GM12878 (cell line): ENCODE data around the gene STPG3.
"Not testable (repeated sequence)": the region's sequence is repeated elsewhere in the genome, so short reads cannot be mapped to it uniquely, and the experiment has no call there.

Source experiments
- CTCF ChIP-seq, 3 experiments: IDR thresholded peaks in 2 of 3; conservative IDR thresholded peaks in 1 of 3; 2 replicates each; pipeline ENCODE4 v1.5.1; 2011; ENCODE audit warnings: low read depth in 3 of 3, low read length in 3 of 3, mild to moderate bottlenecking in 3 of 3, control low read depth in 2 of 3, moderate library complexity in 2 of 3, inconsistent platforms in 1 of 3, mixed read lengths in 1 of 3; ENCODE audit not compliant: control insufficient read depth in 2 of 3, insufficient read depth in 1 of 3; ENCODE audit errors: extremely low read depth in 1 of 3
- JUND ChIP-seq: IDR thresholded peaks from 2 replicates; pipeline ENCODE4 v1.6.1; 2012; ENCODE audit warnings: low read depth, mild to moderate bottlenecking, low read length, improper control_type of control experiment, moderate library complexity
- MYC ChIP-seq: IDR thresholded peaks from 2 replicates; pipeline ENCODE4 v1.6.1; 2011; ENCODE audit warnings: mild to moderate bottlenecking, low read length, moderate library complexity, inconsistent platforms; ENCODE audit not compliant: insufficient read depth, insufficient replicate concordance, insufficient read length, severe bottlenecking
- PKNOX1 ChIP-seq: fragments of 450-650 bp; IDR thresholded peaks from 2 replicates; pipeline ENCODE4 v1.6.1; 2016; ENCODE audit warnings: mild to moderate bottlenecking
- POLR2A ChIP-seq: IDR thresholded peaks from 2 replicates; pipeline ENCODE4 v1.6.1; 2011; ENCODE audit warnings: low read depth, mild to moderate bottlenecking, low read length
- POLR2AphosphoS5 ChIP-seq: IDR thresholded peaks from 2 replicates; pipeline ENCODE4 v1.6.1; 2011; ENCODE audit warnings: mild to moderate bottlenecking, low read length, inconsistent platforms
- RCOR1 ChIP-seq: conservative IDR thresholded peaks from 2 replicates; pipeline ENCODE4 v1.6.1; 2012; ENCODE audit warnings: low read depth, low read length, improper control_type of control experiment
- TF ChIP-seq, protein P1 (sequence below): fragments of 450-650 bp; IDR thresholded peaks from 2 replicates; pipeline ENCODE4 v1.6.1; 2017; ENCODE audit warnings: mild to moderate bottlenecking
- TF ChIP-seq, protein P2 (sequence below): fragments of 450-650 bp; IDR thresholded peaks from 2 replicates; pipeline ENCODE4 v1.6.1; 2018; ENCODE audit warnings: borderline replicate concordance, mild to moderate bottlenecking; ENCODE audit not compliant: partially characterized antibody
- TF ChIP-seq, protein P3 (sequence below): IDR thresholded peaks from 2 replicates; pipeline ENCODE4 v1.6.1; 2012; ENCODE audit warnings: mild to moderate bottlenecking, low read depth, low read length

- not testable (repeated sequence) for TF ChIP-seq POLR2AphosphoS5, JUND, POLR2A, RCOR1, PKNOX1, MYC
- TF ChIP-seq, protein P1, sequence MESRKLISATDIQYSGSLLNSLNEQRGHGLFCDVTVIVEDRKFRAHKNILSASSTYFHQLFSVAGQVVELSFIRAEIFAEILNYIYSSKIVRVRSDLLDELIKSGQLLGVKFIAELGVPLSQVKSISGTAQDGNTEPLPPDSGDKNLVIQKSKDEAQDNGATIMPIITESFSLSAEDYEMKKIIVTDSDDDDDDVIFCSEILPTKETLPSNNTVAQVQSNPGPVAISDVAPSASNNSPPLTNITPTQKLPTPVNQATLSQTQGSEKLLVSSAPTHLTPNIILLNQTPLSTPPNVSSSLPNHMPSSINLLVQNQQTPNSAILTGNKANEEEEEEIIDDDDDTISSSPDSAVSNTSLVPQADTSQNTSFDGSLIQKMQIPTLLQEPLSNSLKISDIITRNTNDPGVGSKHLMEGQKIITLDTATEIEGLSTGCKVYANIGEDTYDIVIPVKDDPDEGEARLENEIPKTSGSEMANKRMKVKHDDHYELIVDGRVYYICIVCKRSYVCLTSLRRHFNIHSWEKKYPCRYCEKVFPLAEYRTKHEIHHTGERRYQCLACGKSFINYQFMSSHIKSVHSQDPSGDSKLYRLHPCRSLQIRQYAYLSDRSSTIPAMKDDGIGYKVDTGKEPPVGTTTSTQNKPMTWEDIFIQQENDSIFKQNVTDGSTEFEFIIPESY = peak; percentile 93
- TF ChIP-seq, protein P2, sequence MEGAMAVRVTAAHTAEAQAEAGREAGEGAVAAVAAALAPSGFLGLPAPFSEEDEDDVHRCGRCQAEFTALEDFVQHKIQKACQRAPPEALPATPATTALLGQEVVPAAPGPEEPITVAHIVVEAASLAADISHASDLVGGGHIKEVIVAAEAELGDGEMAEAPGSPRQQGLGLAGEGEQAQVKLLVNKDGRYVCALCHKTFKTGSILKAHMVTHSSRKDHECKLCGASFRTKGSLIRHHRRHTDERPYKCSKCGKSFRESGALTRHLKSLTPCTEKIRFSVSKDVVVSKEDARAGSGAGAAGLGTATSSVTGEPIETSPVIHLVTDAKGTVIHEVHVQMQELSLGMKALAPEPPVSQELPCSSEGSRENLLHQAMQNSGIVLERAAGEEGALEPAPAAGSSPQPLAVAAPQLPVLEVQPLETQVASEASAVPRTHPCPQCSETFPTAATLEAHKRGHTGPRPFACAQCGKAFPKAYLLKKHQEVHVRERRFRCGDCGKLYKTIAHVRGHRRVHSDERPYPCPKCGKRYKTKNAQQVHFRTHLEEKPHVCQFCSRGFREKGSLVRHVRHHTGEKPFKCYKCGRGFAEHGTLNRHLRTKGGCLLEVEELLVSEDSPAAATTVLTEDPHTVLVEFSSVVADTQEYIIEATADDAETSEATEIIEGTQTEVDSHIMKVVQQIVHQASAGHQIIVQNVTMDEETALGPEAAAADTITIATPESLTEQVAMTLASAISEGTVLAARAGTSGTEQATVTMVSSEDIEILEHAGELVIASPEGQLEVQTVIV = not testable (repeated sequence)
- TF ChIP-seq CTCF (IDR thresholded peaks at IDR 0.05 in 2 of 3, conservative IDR thresholded peaks at IDR 0.05 in 1 of 3; ENCODE audit: control insufficient read depth in 2 of 3, extremely low read depth in 1 of 3, insufficient read depth in 1 of 3, low read depth in 3 of 3, low read length in 3 of 3) = peak in 2 of 3 experiments; percentile 16 to 46; a peak in 3 of 6 replicates
- TF ChIP-seq, protein P3, sequence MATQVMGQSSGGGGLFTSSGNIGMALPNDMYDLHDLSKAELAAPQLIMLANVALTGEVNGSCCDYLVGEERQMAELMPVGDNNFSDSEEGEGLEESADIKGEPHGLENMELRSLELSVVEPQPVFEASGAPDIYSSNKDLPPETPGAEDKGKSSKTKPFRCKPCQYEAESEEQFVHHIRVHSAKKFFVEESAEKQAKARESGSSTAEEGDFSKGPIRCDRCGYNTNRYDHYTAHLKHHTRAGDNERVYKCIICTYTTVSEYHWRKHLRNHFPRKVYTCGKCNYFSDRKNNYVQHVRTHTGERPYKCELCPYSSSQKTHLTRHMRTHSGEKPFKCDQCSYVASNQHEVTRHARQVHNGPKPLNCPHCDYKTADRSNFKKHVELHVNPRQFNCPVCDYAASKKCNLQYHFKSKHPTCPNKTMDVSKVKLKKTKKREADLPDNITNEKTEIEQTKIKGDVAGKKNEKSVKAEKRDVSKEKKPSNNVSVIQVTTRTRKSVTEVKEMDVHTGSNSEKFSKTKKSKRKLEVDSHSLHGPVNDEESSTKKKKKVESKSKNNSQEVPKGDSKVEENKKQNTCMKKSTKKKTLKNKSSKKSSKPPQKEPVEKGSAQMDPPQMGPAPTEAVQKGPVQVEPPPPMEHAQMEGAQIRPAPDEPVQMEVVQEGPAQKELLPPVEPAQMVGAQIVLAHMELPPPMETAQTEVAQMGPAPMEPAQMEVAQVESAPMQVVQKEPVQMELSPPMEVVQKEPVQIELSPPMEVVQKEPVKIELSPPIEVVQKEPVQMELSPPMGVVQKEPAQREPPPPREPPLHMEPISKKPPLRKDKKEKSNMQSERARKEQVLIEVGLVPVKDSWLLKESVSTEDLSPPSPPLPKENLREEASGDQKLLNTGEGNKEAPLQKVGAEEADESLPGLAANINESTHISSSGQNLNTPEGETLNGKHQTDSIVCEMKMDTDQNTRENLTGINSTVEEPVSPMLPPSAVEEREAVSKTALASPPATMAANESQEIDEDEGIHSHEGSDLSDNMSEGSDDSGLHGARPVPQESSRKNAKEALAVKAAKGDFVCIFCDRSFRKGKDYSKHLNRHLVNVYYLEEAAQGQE = not testable (repeated sequence)
Measured at GRCh38 chr9:137262173-137262908, 11.3 kb downstream of the STPG3 start.
